H1 (cell line): ENCODE data around the gene GRAP. TPM values are rescaled to one million over a fixed set of nuclear protein-coding genes. Genes with fewer than 3 reads are reported as not detected.

Source experiments
- CBX5 ChIP-seq: fragments of 300-800, 300-1000 bp; sonication (generic); IDR thresholded peaks from 2 replicates; pipeline ENCODE4 v1.7.1; 2016; ENCODE audit warnings: antibody characterized with exemption, low read length, low read depth
- CTBP2 ChIP-seq: IDR thresholded peaks from 2 replicates; pipeline ENCODE4 v1.7.0; 2011; ENCODE audit warnings: borderline replicate concordance, mild to moderate bottlenecking, moderate library complexity, mixed read lengths, low read length; ENCODE audit not compliant: insufficient read depth, insufficient read length
- EP300 ChIP-seq, 2 experiments: IDR thresholded peaks; 1 replicate in 1 of 2; 2 replicates in 1 of 2; pipeline ENCODE4 v1.6.1; 2011 to 2012; ENCODE audit warnings: low read depth in 2 of 2, low read length in 2 of 2, mild to moderate bottlenecking in 2 of 2, borderline replicate concordance in 1 of 2, inconsistent platforms in 1 of 2, moderate library complexity in 1 of 2
- FOSL1 ChIP-seq: IDR thresholded peaks from 2 replicates; pipeline ENCODE4 v1.6.1; 2011; ENCODE audit warnings: mild to moderate bottlenecking, low read depth, low read length, moderate library complexity; ENCODE audit not compliant: insufficient read depth
- KDM4A ChIP-seq: IDR thresholded peaks from one replicate; pipeline ENCODE4 v1.7.1; 2012; ENCODE audit warnings: low read depth, mild to moderate bottlenecking, moderate library complexity, low read length, inconsistent platforms; ENCODE audit not compliant: severe bottlenecking
- SP4 ChIP-seq: IDR thresholded peaks from 2 replicates; pipeline ENCODE4 v1.6.1; 2012; ENCODE audit warnings: low read length, inconsistent platforms
- SUZ12 ChIP-seq: fragments of 200-600 bp; sonication (generic); IDR thresholded peaks from 2 replicates; pipeline ENCODE4 v1.6.1; 2012; ENCODE audit warnings: mild to moderate bottlenecking, inconsistent platforms, low read length, moderate library complexity, mixed read lengths
- TBP ChIP-seq: IDR thresholded peaks from 2 replicates; pipeline ENCODE4 v1.6.1; 2011; ENCODE audit warnings: low read depth, low read length, improper control_type of control experiment
- YY1 ChIP-seq: IDR thresholded peaks from 2 replicates; pipeline ENCODE4 v1.6.1; 2011; ENCODE audit warnings: low read depth, mild to moderate bottlenecking, low read length
- polyA plus RNA-seq, 7 experiments: library from polyadenylated mRNA; depleted of rRNA in 3 of 7; stranded (reverse) in 5 of 7; unstranded in 2 of 7; fragments of >200 nt in 5 of 7; fragments of 200-250 nt in 2 of 7; gene quantifications; 1 replicate in 5 of 7; 2 replicates in 1 of 7; 4 replicates in 1 of 7; pipeline versions ENCODE4 v1.2.1 to v1.2.3, GENCODE V29; 2011 to 2013; ENCODE audit warnings: missing spikeins in 2 of 7, mixed read lengths in 2 of 7
- total RNA-seq: library from RNA; stranded (reverse); fragmentation: NEBNext Ultra II Directional; extraction: Animal tissue kit (Norgen Biotek cat#: 25700); gene quantifications from 2 replicates; pipeline ENCODE4 v1.2.1, GENCODE V29; 2021
- TF ChIP-seq, protein P1 (sequence below): fragments of 300-600 bp; sonication (generic); IDR thresholded peaks from 2 replicates; pipeline ENCODE4 v1.7.1; 2012; ENCODE audit warnings: low read length, moderate library complexity, mild to moderate bottlenecking, inconsistent platforms; ENCODE audit not compliant: insufficient replicate concordance
- TF ChIP-seq, protein P2 (sequence below): IDR thresholded peaks from 2 replicates; pipeline ENCODE4 v1.6.1; 2011; ENCODE audit warnings: low read depth, mild to moderate bottlenecking, low read length; ENCODE audit not compliant: insufficient read depth

The GRAP gene
- total and polyA plus RNA-seq, 2 of the 8 experiments (the other 6 are each of a cell fraction or from before 2014, with no cell fraction given) = 0.18 to 0.24 TPM

DNA sequence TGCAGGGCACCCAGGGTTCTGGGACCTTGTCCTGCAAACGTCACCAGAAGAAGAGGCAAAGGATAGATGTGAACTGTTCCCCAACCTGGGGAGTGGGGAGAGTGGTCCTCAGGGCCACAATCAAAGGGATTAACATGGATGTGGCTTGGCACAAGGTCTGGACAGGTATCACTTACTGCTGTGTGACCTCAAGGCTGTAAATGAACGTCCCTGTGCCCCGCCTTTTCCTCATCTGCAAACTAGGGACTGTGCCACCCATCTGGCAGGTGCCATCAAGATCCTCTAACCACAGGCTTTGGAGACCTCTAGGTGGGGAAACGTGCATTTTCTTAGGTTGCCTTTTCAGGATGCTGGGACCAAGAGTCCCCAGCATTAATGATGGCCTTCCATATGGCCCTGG, 69.7 kb downstream of the GRAP start (continued):
- TF ChIP-seq, protein P1, sequence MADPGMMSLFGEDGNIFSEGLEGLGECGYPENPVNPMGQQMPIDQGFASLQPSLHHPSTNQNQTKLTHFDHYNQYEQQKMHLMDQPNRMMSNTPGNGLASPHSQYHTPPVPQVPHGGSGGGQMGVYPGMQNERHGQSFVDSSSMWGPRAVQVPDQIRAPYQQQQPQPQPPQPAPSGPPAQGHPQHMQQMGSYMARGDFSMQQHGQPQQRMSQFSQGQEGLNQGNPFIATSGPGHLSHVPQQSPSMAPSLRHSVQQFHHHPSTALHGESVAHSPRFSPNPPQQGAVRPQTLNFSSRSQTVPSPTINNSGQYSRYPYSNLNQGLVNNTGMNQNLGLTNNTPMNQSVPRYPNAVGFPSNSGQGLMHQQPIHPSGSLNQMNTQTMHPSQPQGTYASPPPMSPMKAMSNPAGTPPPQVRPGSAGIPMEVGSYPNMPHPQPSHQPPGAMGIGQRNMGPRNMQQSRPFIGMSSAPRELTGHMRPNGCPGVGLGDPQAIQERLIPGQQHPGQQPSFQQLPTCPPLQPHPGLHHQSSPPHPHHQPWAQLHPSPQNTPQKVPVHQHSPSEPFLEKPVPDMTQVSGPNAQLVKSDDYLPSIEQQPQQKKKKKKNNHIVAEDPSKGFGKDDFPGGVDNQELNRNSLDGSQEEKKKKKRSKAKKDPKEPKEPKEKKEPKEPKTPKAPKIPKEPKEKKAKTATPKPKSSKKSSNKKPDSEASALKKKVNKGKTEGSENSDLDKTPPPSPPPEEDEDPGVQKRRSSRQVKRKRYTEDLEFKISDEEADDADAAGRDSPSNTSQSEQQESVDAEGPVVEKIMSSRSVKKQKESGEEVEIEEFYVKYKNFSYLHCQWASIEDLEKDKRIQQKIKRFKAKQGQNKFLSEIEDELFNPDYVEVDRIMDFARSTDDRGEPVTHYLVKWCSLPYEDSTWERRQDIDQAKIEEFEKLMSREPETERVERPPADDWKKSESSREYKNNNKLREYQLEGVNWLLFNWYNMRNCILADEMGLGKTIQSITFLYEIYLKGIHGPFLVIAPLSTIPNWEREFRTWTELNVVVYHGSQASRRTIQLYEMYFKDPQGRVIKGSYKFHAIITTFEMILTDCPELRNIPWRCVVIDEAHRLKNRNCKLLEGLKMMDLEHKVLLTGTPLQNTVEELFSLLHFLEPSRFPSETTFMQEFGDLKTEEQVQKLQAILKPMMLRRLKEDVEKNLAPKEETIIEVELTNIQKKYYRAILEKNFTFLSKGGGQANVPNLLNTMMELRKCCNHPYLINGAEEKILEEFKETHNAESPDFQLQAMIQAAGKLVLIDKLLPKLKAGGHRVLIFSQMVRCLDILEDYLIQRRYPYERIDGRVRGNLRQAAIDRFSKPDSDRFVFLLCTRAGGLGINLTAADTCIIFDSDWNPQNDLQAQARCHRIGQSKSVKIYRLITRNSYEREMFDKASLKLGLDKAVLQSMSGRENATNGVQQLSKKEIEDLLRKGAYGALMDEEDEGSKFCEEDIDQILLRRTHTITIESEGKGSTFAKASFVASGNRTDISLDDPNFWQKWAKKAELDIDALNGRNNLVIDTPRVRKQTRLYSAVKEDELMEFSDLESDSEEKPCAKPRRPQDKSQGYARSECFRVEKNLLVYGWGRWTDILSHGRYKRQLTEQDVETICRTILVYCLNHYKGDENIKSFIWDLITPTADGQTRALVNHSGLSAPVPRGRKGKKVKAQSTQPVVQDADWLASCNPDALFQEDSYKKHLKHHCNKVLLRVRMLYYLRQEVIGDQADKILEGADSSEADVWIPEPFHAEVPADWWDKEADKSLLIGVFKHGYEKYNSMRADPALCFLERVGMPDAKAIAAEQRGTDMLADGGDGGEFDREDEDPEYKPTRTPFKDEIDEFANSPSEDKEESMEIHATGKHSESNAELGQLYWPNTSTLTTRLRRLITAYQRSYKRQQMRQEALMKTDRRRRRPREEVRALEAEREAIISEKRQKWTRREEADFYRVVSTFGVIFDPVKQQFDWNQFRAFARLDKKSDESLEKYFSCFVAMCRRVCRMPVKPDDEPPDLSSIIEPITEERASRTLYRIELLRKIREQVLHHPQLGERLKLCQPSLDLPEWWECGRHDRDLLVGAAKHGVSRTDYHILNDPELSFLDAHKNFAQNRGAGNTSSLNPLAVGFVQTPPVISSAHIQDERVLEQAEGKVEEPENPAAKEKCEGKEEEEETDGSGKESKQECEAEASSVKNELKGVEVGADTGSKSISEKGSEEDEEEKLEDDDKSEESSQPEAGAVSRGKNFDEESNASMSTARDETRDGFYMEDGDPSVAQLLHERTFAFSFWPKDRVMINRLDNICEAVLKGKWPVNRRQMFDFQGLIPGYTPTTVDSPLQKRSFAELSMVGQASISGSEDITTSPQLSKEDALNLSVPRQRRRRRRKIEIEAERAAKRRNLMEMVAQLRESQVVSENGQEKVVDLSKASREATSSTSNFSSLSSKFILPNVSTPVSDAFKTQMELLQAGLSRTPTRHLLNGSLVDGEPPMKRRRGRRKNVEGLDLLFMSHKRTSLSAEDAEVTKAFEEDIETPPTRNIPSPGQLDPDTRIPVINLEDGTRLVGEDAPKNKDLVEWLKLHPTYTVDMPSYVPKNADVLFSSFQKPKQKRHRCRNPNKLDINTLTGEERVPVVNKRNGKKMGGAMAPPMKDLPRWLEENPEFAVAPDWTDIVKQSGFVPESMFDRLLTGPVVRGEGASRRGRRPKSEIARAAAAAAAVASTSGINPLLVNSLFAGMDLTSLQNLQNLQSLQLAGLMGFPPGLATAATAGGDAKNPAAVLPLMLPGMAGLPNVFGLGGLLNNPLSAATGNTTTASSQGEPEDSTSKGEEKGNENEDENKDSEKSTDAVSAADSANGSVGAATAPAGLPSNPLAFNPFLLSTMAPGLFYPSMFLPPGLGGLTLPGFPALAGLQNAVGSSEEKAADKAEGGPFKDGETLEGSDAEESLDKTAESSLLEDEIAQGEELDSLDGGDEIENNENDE = no peak
- TF ChIP-seq YY1 (no peak), CBX5 (no peak), SUZ12 (no peak), CTBP2 (no peak), KDM4A (no peak), TBP (no peak), FOSL1 (no peak), EP300 (IDR thresholded peaks at IDR 0.05; ENCODE audit: borderline replicate concordance in 1 of 2, low read depth in 2 of 2, low read length in 2 of 2) (no peak), SP4 (no peak)
- TF ChIP-seq, protein P2, sequence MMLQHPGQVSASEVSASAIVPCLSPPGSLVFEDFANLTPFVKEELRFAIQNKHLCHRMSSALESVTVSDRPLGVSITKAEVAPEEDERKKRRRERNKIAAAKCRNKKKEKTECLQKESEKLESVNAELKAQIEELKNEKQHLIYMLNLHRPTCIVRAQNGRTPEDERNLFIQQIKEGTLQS = no peak
